SK-N-SH (cell line): ENCODE measurements around the gene SMIM14. TPM values are rescaled to one million over a fixed set of nuclear protein-coding genes. Genes with fewer than 3 reads are reported as not detected.

ENCODE experiments used
- CTCF ChIA-PET: fragments of 300-600, 350-600 bp; formaldehyde crosslinking; extraction: SDS; loops from one replicate; lab custom pipeline; 2021; lab: Yijun Ruan, JAX
- POLR2A ChIA-PET: fragments of 350-600 bp; sonication (Branson Sonifier 250); formaldehyde crosslinking; extraction: SDS; loops from one replicate; lab custom pipeline; 2020; ENCODE audit warnings: antibody characterized with exemption, inconsistent platforms; lab: Yijun Ruan, JAX
- DNase-seq: peaks from one replicate; pipeline ENCODE4 v3.0.0; 2012
- H2AFZ ChIP-seq: fragments of 200-600 bp; sonication (generic); 2 replicates; pipeline ENCODE4 v1.8.1; 2016; ENCODE audit warnings: antibody characterized with exemption, mild to moderate bottlenecking, low read depth
- H3F3A ChIP-seq: fragments of 200-600 bp; sonication (generic); replicated peaks from 2 replicates; pipeline ENCODE3; 2016; ENCODE audit warnings: antibody characterized with exemption, mild to moderate bottlenecking; ENCODE audit not compliant: insufficient read depth
- H3K27ac ChIP-seq, 2 experiments: fragments of 200-500 bp in 1 of 2; fragments of 200-600 bp in 1 of 2; sonication (Bioruptor generic) in 1 of 2; sonication (generic), shearing (Covaris generic) in 1 of 2; 2 replicates each; pipeline versions ENCODE4 v1.5.1 to v1.6.1; 2014 to 2016; ENCODE audit warnings: low read depth in 2 of 2, inconsistent platforms in 1 of 2, low read length in 1 of 2, mild to moderate bottlenecking in 1 of 2, mixed read lengths in 1 of 2
- H3K27me3 ChIP-seq: fragments of 200-600 bp; sonication (generic), shearing (Covaris generic); 2 replicates; pipeline ENCODE4 v1.6.1; 2016; ENCODE audit warnings: mixed run types; ENCODE audit not compliant: insufficient read depth
- H3K36me3 ChIP-seq, 2 experiments: fragments of 200-500 bp in 1 of 2; fragments of 200-600 bp in 1 of 2; sonication (Bioruptor generic) in 1 of 2; sonication (generic) in 1 of 2; replicated peaks in 1 of 2; 2 replicates each; pipeline versions ENCODE3 to v1.5.1; 2014 to 2016; ENCODE audit warnings: low read length in 1 of 2, mild to moderate bottlenecking in 1 of 2; ENCODE audit not compliant: insufficient read depth in 2 of 2, control insufficient read depth in 1 of 2
- H3K4me1 ChIP-seq, 2 experiments: fragments of 200-500 bp in 1 of 2; fragments of 200-600 bp in 1 of 2; sonication (Bioruptor generic) in 1 of 2; sonication (generic), shearing (Covaris generic) in 1 of 2; 2 replicates each; pipeline versions ENCODE4 v1.5.1 to v1.6.1; 2014 to 2016; ENCODE audit warnings: low read depth in 1 of 2, low read length in 1 of 2, mixed run types in 1 of 2; ENCODE audit not compliant: insufficient read depth in 2 of 2, control insufficient read depth in 1 of 2
- H3K4me2 ChIP-seq: fragments of 200-600 bp; sonication (generic), shearing (Covaris generic); 2 replicates; pipeline ENCODE4 v1.6.1; 2017; ENCODE audit warnings: mixed run types
- H3K4me3 ChIP-seq, 2 experiments: fragments of 200-500 bp in 1 of 2; fragments of 200-600 bp in 1 of 2; sonication (Bioruptor generic) in 1 of 2; sonication (generic), shearing (Covaris generic) in 1 of 2; 2 replicates each; pipeline versions ENCODE4 v1.5.1 to v1.8.1; 2014 to 2016; ENCODE audit warnings: low read depth in 2 of 2, inconsistent platforms in 1 of 2, low read length in 1 of 2, mild to moderate bottlenecking in 1 of 2, mixed read lengths in 1 of 2, moderate library complexity in 1 of 2
- H3K79me2 ChIP-seq: fragments of 200-600 bp; sonication (generic); 2 replicates; pipeline ENCODE4 v1.8.1; 2017; ENCODE audit warnings: mild to moderate bottlenecking; ENCODE audit not compliant: insufficient read depth
- H3K9ac ChIP-seq: fragments of 200-600 bp; sonication (generic); 2 replicates; pipeline ENCODE4 v1.6.1; 2017; ENCODE audit warnings: mixed run types
- H3K9me2 ChIP-seq: fragments of 200-600 bp; sonication (generic); 2 replicates; pipeline ENCODE4 v1.6.1; 2017; ENCODE audit warnings: mixed run types
- H3K9me3 ChIP-seq: fragments of 200-600 bp; sonication (generic); 2 replicates; pipeline ENCODE4 v1.6.1; 2017; ENCODE audit warnings: mixed run types, mild to moderate bottlenecking, moderate library complexity
- H4K20me1 ChIP-seq: fragments of 200-600 bp; sonication (generic); 2 replicates; pipeline ENCODE4 v1.6.1; 2017; ENCODE audit warnings: mild to moderate bottlenecking, mixed run types; ENCODE audit not compliant: insufficient read depth
- CHD2 ChIP-seq: fragments of 150-350 bp; IDR thresholded peaks from 2 replicates; pipeline ENCODE4 v1.6.1; 2018; ENCODE audit warnings: low read length; ENCODE audit not compliant: partially characterized antibody
- CTCF ChIP-seq: fragments of 200-600 bp; sonication (generic); IDR thresholded peaks from 2 replicates; pipeline ENCODE4 v1.6.1; 2017; ENCODE audit warnings: antibody characterized with exemption, mild to moderate bottlenecking, moderate library complexity
- ELF1 ChIP-seq: IDR thresholded peaks from 2 replicates; pipeline ENCODE4 v1.4.0; 2012
- EP300 ChIP-seq, 2 experiments: IDR thresholded peaks; 2 replicates each; pipeline versions ENCODE4 v1.4.0 to v1.6.1; 2012; ENCODE audit warnings: borderline replicate concordance in 1 of 2, low read depth in 1 of 2, low read length in 1 of 2
- FOSL2 ChIP-seq: IDR thresholded peaks from 2 replicates; pipeline ENCODE4 v1.4.0; 2012; ENCODE audit warnings: low read depth, mild to moderate bottlenecking, moderate library complexity, borderline replicate concordance
- FOXJ3 ChIP-seq: sonication (generic); formaldehyde crosslinking; IDR thresholded peaks from 2 replicates; pipeline ENCODE4 v1.5.1; 2020; ENCODE audit warnings: mild to moderate bottlenecking, missing genetic modification reagents
- FOXM1 ChIP-seq: IDR thresholded peaks from 2 replicates; pipeline ENCODE4 v1.4.0; 2012; ENCODE audit warnings: low read depth, mild to moderate bottlenecking
- GATA2 ChIP-seq: sonication (generic); formaldehyde crosslinking; IDR thresholded peaks from 2 replicates; pipeline ENCODE4 v1.5.0; 2020; ENCODE audit warnings: mild to moderate bottlenecking, missing genetic modification reagents
- IRF3 ChIP-seq: fragments of 150-350 bp; IDR thresholded peaks from 2 replicates; pipeline ENCODE4 v1.6.1; 2016; ENCODE audit warnings: mild to moderate bottlenecking, low read depth, low read length
- MEF2A ChIP-seq: IDR thresholded peaks from 2 replicates; pipeline ENCODE4 v1.4.0; 2012; ENCODE audit warnings: low read depth, borderline replicate concordance
- NFIC ChIP-seq: IDR thresholded peaks from 2 replicates; pipeline ENCODE4 v1.4.0; 2012; ENCODE audit warnings: borderline replicate concordance
- NRF1 ChIP-seq: IDR thresholded peaks from 2 replicates; pipeline ENCODE4 v1.6.1; 2012; ENCODE audit warnings: low read depth, mild to moderate bottlenecking, low read length
- POLR2AphosphoS5 ChIP-seq: IDR thresholded peaks from 2 replicates; pipeline ENCODE4 v1.6.1; 2012; ENCODE audit warnings: low read depth, low read length
- REST ChIP-seq: IDR thresholded peaks from 2 replicates; pipeline ENCODE4 v1.6.1; 2012; ENCODE audit warnings: mild to moderate bottlenecking, low read depth, low read length, moderate library complexity
- SMC3 ChIP-seq: IDR thresholded peaks from 2 replicates; pipeline ENCODE4 v1.6.1; 2012; ENCODE audit warnings: low read depth, low read length, improper control_type of control experiment
- YY1 ChIP-seq: IDR thresholded peaks from 2 replicates; pipeline ENCODE4 v1.4.0; 2012; ENCODE audit warnings: low read depth, mild to moderate bottlenecking
- WGBS: methylation state at CpG from one replicate; pipeline ENCODE4 v1.1.6; 2017; ENCODE audit warnings: low lambda C conversion rate; 5-methylcytosine and 5-hydroxymethylcytosine counted together
- polyA plus RNA-seq, 3 experiments: library from polyadenylated mRNA; depleted of rRNA; stranded (reverse); fragments of >200 nt; gene quantifications; 2 replicates each; pipeline ENCODE4 v1.2.3, GENCODE V29; 2012
- TF ChIP-seq, protein P1 (sequence below): IDR thresholded peaks from 2 replicates; pipeline ENCODE4 v1.4.0; 2012; ENCODE audit warnings: low read depth, borderline replicate concordance

Gene SMIM14
- polyA plus RNA-seq, 1 of the 3 experiments (the other 2 are of a cell fraction) = 12.6 TPM

GRCh38 chr4:39543034-39543433, 95.6 kb downstream of the SMIM14 start:
- Histone ChIP-seq H2AFZ (no peak overlapping the region), H3K27me3 (no peaks in the 10 kb centered on the region), H3F3A (peaks cover 4% of the 10 kb centered on the region), H3K79me2 (no peaks in the 10 kb centered on the region), H4K20me1 (no peaks in the 10 kb centered on the region), H3K4me3 (no peak overlapping the region), H3K4me1 (peaks cover 4 to 6% of the 10 kb centered on the region in 2 experiments; a peak in 3 of 4 replicates)
- ChIA-PET POLR2A (interaction anchor here (1.5 to 1.6 kb wide), 2 partner anchors 16 kb away, joined by 3 to 9 read pairs; partner anchors contain the start of gene UGDH), CTCF (no interaction called here)
- 98% methylated on average over 3 of the region's 5 CpGs for WGBS
- no peak for TF ChIP-seq POLR2AphosphoS5
- TF ChIP-seq, protein P1, sequence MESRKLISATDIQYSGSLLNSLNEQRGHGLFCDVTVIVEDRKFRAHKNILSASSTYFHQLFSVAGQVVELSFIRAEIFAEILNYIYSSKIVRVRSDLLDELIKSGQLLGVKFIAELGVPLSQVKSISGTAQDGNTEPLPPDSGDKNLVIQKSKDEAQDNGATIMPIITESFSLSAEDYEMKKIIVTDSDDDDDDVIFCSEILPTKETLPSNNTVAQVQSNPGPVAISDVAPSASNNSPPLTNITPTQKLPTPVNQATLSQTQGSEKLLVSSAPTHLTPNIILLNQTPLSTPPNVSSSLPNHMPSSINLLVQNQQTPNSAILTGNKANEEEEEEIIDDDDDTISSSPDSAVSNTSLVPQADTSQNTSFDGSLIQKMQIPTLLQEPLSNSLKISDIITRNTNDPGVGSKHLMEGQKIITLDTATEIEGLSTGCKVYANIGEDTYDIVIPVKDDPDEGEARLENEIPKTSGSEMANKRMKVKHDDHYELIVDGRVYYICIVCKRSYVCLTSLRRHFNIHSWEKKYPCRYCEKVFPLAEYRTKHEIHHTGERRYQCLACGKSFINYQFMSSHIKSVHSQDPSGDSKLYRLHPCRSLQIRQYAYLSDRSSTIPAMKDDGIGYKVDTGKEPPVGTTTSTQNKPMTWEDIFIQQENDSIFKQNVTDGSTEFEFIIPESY = no peak
- TF ChIP-seq REST = no peak
- TF ChIP-seq ELF1 = no peak
- TF ChIP-seq CHD2 = no peak
- TF ChIP-seq FOSL2 = no peak
- no peak for TF ChIP-seq MEF2A
- TF ChIP-seq NFIC = no peak
- no peak for TF ChIP-seq YY1
- no peak for TF ChIP-seq SMC3
- TF ChIP-seq NRF1 = no peak
- no peak for TF ChIP-seq FOXM1
- no peak for TF ChIP-seq FOXJ3 (CRISPR knock-in tag)
- TF ChIP-seq, all 33 proteins: peak for 0
- Histone ChIP-seq H3K9ac (no peak overlapping the region), H3K36me3 (peaks cover 0 to 3% of the 10 kb centered on the region in 2 experiments), H3K9me3 (no peaks in the 10 kb centered on the region), H3K9me2 (no peaks in the 10 kb centered on the region), H3K27ac (no peak overlapping the region), H3K4me2 (no peak overlapping the region)
- DNase-seq = no peak

- Histone ChIP-seq H3F3A (peaks cover 4% of the 10 kb centered on the region), H3K4me1 (peaks cover 4 to 6% of the 10 kb centered on the region in 2 experiments; a peak in 3 of 4 replicates), H3K9me2 (no peaks in the 10 kb centered on the region), H3K4me2 (no peak overlapping the region), H3K27ac (no peak overlapping the region), H3K27me3 (no peaks in the 10 kb centered on the region), H3K36me3 (peaks cover 0 to 3% of the 10 kb centered on the region in 2 experiments), H3K9ac (no peak overlapping the region), H3K4me3 (no peak overlapping the region), H4K20me1 (no peaks in the 10 kb centered on the region), H2AFZ (no peak overlapping the region), H3K9me3 (no peaks in the 10 kb centered on the region), H3K79me2 (no peaks in the 10 kb centered on the region)
- CTCF ChIA-PET = no interaction called here
- POLR2A ChIA-PET = interaction anchor here (1.5 to 1.6 kb wide), 2 partner anchors 15 to 16 kb away, joined by 3 to 9 read pairs; partner anchors contain the start of gene UGDH
- no peak for DNase-seq
- WGBS = 71% methylated on average over 4 of the region's 4 CpGs
- TF ChIP-seq EP300 (IDR thresholded peaks at IDR 0.05; ENCODE audit: borderline replicate concordance in 1 of 2, low read depth in 1 of 2, low read length in 1 of 2) = no peak
- TF ChIP-seq FOSL2 = no peak
- no peak for TF ChIP-seq IRF3
- TF ChIP-seq, protein P1 = no peak
- TF ChIP-seq MEF2A = no peak
- TF ChIP-seq CTCF = no peak
- no peak for TF ChIP-seq GATA2 (CRISPR knock-in tag)
These were observed 96.1 kb downstream of the SMIM14 start for GRCh38 chr4:39542611-39543012.
